Epithelial cell of esophagus (primary cell): Measurements from ENCODE around the gene OGDHL.

Experiments
- DNase-seq: peaks from one replicate; pipeline ENCODE4 v3.0.0; 2010; ENCODE audit warnings: low read depth
- H3K4me3 ChIP-seq: 2 replicates; pipeline ENCODE4 v1.5.1; 2011; ENCODE audit warnings: mild to moderate bottlenecking, low read length, control low read depth
- CTCF ChIP-seq: IDR thresholded peaks from 2 replicates; pipeline ENCODE4 v1.5.1; 2011; ENCODE audit warnings: low read depth, mild to moderate bottlenecking, low read length, control low read depth, inconsistent platforms; ENCODE audit not compliant: insufficient read depth; ENCODE audit errors: missing control alignments

Gene OGDHL

GRCh38 chr10:49710966-49711365 lies 51.2 kb downstream of the OGDHL start:
- H3K4me3 ChIP-seq: no peak overlapping the region
- DNase-seq: no peak
- TF ChIP-seq CTCF: no peak

GRCh38 chr10:49709934-49710333 lies 52.2 kb downstream of the OGDHL start:
- TF ChIP-seq CTCF: no peak
- H3K4me3 ChIP-seq: no peak overlapping the region
- no peak for DNase-seq

- no peak for TF ChIP-seq CTCF
These were observed 54.5 kb downstream of the OGDHL start for GRCh38 chr10:49707585-49707984.

GRCh38 chr10:49700997-49701396 lies 61.1 kb downstream of the OGDHL start:
- no peak for TF ChIP-seq CTCF
- DNase-seq: no peak
- no peak overlapping the region for H3K4me3 ChIP-seq

More at GRCh38 chr10:49707585-49707984, 54.5 kb downstream of the OGDHL start:
- no peak for DNase-seq
- no peak overlapping the region for H3K4me3 ChIP-seq

- TF ChIP-seq CTCF: no peak
These were observed 61.9 kb downstream of the OGDHL start for GRCh38 chr10:49700211-49700610.

GRCh38 chr10:49698679-49699078 lies 63.4 kb downstream of the OGDHL start:
- no peak for DNase-seq
- no peak for TF ChIP-seq CTCF
- H3K4me3 ChIP-seq: no peak overlapping the region

More at GRCh38 chr10:49700211-49700610, 61.9 kb downstream of the OGDHL start:
- no peak for DNase-seq
- H3K4me3 ChIP-seq: no peak overlapping the region

GRCh38 chr10:49696311-49696710 lies 65.8 kb downstream of the OGDHL start:
- TF ChIP-seq CTCF: no peak
- no peak for DNase-seq
- H3K4me3 ChIP-seq: no peak overlapping the region
